Measurements from ENCODE around the gene SLC30A10.
"Not testable (repeated sequence)": the region's sequence is repeated elsewhere in the genome, so short reads cannot be mapped to it uniquely, and the experiment has no call there.

Gene SLC30A10

DNA sequence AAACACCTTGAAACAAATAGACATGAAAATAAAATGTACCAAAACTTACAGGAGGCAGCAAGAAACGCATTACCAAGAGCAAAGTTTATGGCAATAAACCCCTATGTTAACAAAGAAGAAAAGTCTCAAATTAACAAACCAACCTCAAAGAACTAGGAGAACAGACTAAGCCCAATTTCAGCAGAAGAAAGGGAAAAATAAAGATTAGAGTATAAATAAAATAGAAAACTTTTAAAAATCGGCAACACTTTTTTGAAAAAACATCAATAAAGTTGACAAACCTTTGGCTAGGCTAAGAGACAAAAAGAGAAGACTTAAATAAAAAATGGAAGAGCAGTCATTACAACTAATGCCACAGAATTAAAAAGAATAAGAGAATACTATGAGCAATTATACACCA lies 42.7 kb downstream of the SLC30A10 start:
- no peak for DNase-seq

DNA sequence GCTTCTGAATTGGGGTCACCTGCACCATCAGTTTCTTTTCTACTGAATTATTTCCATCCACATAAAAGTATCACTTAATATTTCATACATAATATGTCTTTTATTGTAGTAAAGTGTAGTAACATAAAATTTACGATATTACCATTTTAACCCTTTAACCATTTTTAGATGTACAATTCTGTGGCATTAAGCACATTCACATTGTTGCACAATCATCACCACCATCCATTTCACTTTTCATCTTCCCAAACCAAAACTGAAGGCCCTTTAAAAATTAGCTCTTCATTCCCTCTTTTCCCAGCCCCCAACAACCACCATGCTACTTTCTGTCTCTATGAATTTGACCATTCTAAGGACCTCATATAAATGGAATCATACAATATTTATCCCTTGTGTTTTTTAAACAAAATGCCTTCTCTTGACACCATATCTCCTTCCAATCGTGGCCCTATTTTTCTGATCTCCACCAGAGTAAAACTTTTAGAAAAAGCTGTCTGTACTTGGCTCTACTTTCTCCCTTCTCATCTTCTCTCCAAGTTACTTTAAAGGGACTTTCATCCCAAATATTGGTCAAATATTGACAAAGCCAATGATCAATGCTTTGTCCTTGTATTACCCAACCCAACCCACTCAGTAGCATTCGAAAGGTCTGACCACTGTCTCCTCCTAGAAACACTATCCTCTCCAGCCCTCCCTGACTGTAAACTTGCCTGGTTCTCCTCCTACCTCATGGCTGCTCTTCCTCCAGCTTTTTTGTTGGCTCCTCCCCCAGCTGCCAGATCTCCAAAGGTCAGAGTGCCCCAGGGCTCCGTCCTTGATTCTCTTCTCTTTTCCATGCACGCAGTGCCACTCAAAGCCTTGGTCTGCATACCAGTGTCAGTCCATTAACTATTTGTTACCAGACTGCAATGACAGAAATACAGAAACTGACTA lies 44.7 kb downstream of the SLC30A10 start:
- DNase-seq, result no peak

DNA sequence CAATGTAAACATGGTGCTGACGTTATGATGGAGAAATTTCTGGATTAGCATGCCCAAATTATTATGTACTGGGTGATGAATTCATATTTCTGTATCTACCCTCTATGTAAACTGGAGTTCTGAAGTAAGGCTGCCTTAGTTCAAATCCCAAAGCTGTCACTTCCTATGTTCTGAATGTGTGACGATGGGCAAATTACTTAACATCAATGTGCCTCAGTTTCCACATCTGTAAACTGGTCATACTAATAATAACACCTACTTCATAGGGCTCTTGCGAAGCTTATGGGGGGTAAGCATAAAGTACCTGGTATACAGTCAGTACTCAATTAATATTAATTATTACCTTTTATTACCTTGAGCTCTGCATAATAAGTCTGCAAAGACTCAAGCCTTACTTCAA lies 45.6 kb downstream of the SLC30A10 start:
- no peak for DNase-seq

DNA sequence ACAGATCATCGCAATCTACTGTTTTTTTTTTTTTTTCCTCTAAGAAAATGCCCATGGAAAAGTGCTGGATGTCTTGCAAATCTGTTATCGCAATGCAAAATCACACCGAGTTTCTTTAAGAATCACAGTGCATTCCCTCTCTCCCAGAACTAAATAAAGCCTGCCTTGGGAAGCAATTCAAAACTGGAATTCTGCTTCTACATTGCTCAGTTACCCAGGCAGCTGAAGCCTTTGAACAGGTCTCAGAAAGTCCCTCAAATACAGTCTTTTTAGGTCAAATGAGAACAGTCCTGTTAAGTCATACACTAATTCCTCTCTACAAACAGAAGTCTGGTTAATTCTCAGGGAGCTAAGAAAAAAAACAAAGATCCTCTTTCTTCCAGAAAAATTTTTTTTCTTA lies 46.3 kb downstream of the SLC30A10 start:
- no peak for DNase-seq

DNA sequence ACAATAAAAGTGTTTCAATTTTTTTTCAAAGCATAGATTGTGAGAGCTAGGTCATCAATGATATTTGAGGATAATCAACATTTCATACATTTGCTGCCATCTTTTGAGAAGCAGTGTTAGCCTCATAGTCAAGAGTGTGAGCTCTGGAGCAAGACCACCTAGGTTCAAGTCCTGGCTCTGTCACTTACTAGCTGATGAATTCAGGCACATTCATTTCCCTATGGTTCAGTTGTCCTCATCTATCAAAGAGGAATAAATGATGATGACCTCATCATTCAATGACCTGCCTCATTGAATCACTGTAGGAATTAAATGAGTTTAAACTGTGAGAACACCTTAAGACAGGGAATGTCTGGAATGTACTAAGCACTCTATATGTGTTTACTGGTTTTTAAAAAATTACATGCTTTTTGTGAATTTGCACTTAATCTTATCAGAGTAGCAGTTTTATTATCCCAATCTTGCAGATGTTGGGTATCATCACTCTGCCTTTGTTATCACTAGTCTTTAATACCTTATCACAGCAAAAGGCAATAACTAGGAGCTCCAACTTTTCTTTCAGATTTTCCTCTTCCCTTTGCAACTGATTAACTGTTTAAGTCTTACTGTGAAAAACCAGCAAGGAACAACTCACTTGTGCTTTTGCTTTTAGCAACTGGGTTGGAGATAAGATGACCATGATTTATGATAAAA lies 47.4 kb downstream of the SLC30A10 start:
- no peak for DNase-seq

DNA sequence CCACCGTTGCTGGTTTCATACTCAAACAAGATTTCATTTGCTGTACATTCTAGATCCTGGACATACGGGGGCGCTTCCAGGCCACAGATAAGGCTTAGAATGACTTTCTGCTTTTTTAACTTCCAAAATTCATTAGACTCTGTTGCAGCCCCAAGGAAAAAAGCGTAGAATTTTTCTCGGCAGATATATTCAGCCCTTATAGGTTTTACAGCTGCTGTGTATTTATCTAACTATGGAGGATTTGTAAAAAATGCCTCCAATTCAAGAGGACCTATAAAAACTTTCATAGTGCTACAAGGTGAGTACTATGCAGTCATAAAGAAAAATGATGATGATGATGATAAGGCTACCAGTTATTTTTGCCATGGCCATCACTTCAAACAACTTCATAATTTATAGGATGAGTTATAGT lies 51.6 kb downstream of the SLC30A10 start:
- DNase-seq, result no peak

DNA sequence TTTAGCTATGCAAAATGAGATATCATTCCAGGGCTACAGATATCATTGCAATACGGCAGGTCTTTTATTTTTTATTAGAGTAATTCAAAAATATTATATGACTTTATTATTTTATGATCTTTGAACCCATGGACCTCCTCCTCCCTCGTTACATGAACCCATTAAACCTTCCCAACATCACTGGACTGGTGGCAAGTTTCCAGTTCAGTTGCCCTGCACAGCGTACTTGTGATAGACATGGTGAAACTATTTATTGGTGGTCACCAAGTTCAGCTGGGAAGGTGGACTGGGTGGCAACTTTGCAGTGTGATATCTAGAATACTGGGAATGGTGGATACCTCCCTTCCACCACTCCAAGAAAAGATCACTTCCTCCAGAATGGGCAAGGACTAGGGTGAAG lies 52.5 kb downstream of the SLC30A10 start:
- no peak for DNase-seq

DNA sequence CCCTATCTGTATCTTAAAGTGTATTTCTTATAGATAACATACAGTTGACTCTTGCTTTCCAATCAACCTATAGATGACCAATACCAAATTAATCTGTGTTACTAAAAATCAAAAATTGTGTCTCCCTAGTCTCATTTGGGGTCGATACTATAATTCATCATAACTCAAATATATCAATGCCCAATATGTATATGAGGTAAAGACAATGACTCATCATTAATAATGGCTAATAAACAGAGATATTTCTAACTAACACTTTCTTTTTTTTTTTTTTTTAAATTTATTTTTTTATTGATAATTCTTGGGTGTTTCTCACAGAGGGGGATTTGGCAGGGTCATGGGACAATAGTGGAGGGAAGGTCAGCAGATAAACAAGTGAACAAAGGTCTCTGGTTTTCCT lies 55.8 kb downstream of the SLC30A10 start:
- DNase-seq, result not testable (repeated sequence)

DNA sequence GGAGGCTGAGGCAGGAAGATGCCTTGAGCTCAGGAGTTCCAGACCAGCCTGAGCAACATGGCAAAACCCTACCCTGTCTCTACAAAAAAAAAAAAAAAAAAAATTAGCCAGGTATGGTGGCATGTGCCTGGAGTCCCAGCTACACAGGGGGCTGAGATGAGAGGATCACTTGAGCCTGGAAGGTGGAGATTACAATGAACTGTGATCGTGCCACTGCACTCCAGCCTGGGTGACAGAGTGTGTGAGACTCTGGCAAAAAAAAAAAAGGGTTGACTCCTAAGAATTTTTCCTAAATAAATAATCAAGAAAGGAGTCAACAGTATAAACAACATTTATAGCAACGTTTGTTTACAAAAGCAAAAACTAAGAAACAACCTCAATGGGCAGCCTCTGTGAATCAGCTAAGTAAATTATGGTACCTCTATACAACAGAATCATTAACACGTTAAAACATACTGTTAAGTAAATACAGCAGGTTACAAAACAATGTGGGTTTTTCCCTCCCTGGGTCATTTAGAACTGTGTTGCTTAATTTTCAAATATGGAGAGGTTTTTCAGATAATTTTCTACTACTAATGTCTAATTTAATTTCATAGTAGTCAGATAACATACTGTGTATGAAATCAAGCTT lies 56.8 kb downstream of the SLC30A10 start:
- DNase-seq, result no peak

DNA sequence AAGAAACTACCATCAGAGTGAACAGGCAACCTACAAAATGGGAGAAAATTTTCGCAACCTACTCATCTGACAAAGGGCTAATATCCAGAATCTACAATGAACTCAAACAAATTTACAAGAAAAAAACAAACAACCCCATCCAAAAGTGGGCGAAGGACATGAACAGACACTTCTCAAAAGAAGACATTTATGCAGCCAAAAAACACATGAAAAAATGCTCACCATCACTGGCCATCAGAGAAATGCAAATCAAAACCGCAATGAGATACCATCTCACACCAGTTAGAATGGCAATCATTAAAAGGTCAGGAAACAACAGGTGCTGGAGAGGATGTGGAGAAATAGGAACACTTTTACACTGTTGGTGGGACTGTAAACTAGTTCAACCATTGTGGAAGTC lies 59.7 kb downstream of the SLC30A10 start:
- DNase-seq, result not testable (repeated sequence)

Data from DMS79 (cell line).